Jurkat, Clone E6-1 (cell line): Measurements from ENCODE around the gene KLF1.
"Not testable (repeated sequence)": the region's sequence is repeated elsewhere in the genome, so short reads cannot be mapped to it uniquely, and the experiment has no call there.

ENCODE experiments used
- DNase-seq: peaks from one replicate; pipeline ENCODE4 v3.0.0-alpha.2; 2011; ENCODE audit warnings: low read depth, low spot score
- H3K4me3 ChIP-seq: 2 replicates; pipeline ENCODE4 v1.5.1; 2011; ENCODE audit warnings: mild to moderate bottlenecking, low read length, control low read depth, moderate library complexity

KLF1 gene

GRCh38 chr19:12896460-12896859, 9.5 kb upstream of the KLF1 start:
- no peak for DNase-seq
- H3K4me3 ChIP-seq: no peak overlapping the region

DNA sequence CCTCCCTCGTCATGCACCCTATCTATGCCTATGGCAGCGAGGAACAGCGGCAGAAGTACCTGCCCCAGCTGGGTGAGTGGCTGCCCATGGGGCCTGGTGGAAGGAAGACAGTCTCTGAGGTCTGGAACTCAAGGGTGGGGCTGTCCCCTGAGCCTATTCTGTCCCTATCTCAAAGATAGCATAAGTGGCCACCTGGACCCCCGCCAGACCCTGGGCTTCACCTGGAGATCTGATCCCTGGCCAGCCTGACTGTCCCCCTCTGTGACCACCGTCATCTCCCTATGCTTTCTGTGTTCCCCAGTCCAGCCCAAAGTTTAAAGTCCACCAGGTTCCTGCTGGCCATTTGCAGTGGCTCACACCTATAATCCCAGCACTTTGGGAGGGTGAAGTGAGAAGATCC, 6.6 kb upstream of the KLF1 start:
- H3K4me3 ChIP-seq: no peak overlapping the region
- no peak for DNase-seq

DNA sequence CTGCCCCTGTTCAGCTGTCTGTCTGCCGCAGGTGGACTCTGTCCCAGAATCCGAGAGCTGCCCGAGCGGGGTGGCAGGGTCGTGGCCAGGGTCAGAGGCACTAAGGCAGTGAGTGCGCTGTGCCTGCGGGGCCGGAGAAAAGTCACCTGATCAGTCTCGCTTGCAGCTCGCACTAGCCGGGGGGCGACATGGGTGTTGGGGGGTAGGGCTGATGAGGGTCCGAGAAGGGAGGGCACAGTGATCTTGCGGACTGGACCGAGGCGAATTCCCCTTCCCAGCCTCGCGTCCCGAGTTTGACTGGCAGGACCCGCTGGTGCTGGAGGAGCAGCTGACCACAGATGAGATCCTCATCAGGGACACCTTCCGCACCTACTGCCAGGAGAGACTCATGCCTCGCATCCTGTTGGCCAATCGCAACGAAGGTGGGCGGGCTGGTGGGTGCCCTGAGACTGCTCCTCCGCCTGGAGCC, 4.6 kb upstream of the KLF1 start:
- peak overlapping the region; percentile 97 for H3K4me3 ChIP-seq
- DNase-seq: no peak

GRCh38 chr19:12890787-12891552, 4.0 kb upstream of the KLF1 start, which contains the start of gene GCDH:
TSS of gene GCDH (plus strand) at chr19:12891160. CDS start at chr19:12891305, 145 bp downstream.
- H3K4me3 ChIP-seq: peak within 1 kb of the TSS; percentile 97
- DNase-seq: peak; percentile 99

DNA sequence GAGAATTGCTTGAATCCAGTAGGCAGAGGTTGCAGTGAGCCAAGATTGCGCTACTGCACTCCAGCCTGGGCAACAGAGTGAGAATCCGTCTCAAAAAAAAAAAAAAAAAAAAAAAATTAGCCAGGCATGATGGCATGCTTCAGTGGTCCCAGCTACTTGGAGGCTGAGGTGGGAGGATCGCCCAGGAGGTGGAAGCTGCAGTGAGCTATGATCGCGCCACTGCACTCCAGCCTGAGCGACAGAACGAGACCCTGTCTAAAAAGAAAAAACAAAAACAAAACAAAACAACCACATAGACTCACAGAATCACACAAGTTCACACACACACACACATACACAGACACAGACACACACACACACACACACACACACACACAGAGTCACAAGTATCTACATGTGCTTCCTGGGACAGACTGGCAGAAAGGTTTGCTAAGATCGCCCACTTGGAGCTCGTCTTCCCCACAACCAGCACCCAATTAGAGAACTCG, 3.3 kb upstream of the KLF1 start:
- not testable (repeated sequence) for DNase-seq
- H3K4me3 ChIP-seq: peak overlapping the region; percentile 97

DNA sequence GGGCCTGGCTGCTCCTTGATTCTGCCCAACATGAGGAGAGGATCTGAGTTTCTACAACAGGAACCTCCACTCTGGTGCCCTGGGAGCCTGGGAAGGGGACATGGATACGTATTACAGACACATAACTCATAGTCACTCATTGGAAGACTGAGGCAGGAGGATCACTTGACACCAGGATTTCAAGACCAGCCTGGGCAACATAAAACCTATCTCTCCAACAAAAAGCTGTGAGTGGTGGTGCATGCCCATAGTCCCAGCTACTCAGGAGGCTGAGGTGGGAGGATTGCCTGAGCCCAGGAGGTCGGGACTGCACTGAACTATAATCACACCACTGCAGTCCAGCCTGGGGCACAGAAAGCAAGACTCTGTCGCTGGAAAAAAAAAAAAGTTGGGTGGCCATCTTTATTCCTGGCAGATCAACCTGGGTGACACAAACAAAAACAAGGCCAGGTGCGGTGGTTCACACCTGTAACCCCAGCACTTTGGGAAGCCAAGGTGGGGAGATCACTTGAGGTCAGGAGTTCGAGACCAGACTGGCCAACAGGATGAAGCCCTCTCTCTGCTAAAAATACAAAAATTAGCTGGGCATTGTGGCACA, 1.1 kb upstream of the KLF1 start:
- no peak for DNase-seq
- H3K4me3 ChIP-seq: no peak overlapping the region

DNA sequence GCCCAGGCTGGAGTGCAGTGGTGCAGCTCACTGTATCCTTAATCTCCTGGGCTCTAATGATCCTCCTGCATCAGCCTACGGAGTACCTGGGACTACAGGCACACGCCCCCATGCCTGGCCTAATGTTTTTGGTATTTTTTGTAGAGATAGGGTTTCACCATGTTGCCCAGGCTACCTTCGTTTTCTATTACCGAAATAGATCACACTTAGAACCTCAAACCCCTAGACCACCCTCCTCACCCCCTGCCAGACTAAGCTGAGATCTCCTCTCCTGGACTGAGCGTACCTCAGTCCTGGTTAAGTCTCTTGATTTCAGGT, 391 bp downstream of the KLF1 start:
- no peak for DNase-seq
- no peak overlapping the region for H3K4me3 ChIP-seq

- no peak for DNase-seq
These were observed 1.0 kb downstream of the KLF1 start for GRCh38 chr19:12885749-12886650.

GRCh38 chr19:12884926-12885748, 1.9 kb downstream of the KLF1 start:
- DNase-seq: peak; percentile 71
- H3K4me3 ChIP-seq: peak overlapping the region; percentile 46

More at GRCh38 chr19:12885749-12886650, 1.0 kb downstream of the KLF1 start:
- H3K4me3 ChIP-seq: no peak overlapping the region

GRCh38 chr19:12884627-12884925, 2.4 kb downstream of the KLF1 start:
- peak overlapping the region; percentile 46; the same call in 1 of the 2 replicates for H3K4me3 ChIP-seq
- DNase-seq: no peak

GRCh38 chr19:12884202-12884601, 2.8 kb downstream of the KLF1 start:
- no peak overlapping the region for H3K4me3 ChIP-seq
- no peak for DNase-seq

DNA sequence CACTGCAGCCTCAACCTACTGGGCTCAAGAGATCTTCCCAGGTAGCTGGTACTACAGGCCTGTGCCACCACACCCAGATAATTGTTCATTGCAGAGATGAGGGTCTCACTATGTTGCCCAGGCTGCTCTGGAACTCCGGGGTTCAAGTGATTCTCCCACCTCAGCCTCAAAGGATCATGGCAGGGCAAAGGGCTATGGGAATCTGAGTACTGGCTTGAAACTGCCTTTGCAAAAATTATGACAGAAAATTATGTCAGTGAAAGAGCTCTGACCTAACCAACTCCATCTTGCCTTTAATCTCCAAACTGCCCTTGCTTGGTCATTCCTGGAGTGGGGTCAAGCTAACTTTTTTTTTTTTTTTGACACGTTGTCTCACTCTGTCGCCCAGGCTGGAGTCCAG, 4.4 kb downstream of the KLF1 start:
- H3K4me3 ChIP-seq: no peak overlapping the region
- DNase-seq: no peak

- DNase-seq: peak; percentile 88
- H3K4me3 ChIP-seq: peak within 1 kb of the TSS; percentile 75
These were observed 5.7 kb downstream of the KLF1 start, which contains the start of gene DNASE2 for GRCh38 chr19:12881172-12881808. TSS of gene DNASE2 (minus strand) at chr19:12881449. CDS start at chr19:12881375, 74 bp downstream.

DNA sequence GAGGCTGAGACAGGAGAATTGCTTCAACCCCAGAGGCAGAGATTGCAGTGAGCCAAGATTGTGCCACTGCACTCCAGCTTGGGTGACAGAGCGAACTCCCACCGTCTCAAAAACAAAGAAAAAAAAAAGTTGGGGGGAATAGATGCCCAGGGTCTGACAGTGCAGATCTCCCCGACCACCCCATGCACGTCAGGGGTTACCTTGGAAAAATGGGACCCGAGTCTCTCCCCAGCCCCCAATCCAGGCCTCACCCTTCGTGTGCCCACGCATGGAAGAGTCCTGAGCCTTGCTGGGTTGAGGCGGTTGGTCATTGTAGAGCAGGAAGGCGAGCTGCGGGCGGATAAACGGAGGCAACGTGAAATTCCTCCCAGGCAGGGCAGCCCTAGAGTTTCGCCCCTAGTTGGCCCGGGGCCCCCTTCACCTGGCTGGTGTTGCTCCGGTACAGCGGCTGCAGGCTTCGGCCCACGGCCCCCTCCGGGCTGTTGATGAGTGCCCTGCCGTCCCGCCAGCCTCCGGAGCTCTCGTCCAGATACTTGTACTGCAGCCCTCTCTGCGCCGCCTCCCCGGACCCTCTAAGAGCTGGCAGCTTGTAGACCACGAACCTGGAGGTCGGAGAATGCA, 6.3 kb downstream of the KLF1 start:
- DNase-seq: no peak
- peak overlapping the region; percentile 75 for H3K4me3 ChIP-seq

DNA sequence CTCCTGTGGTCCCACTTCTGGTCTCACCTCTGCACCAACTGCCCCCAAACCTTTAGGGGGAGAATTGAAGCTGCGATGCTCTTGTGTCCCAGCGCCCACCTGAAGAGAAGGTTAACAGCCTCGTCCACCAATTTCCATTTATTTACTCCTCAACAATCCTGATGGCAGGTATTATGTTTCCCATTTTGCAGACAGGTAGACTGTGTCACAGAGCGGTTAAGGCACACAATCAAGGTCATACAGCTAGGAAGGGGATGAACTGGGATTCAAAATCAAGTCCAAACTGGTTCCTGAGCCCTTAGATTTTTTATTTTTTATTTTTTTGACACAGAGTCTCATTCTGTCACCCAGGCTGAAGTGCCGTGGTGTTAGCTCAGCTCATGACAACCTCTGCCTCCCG, 11.9 kb downstream of the KLF1 start:
- no peak for DNase-seq
- no peak overlapping the region for H3K4me3 ChIP-seq

GRCh38 chr19:12873891-12874745, 12.9 kb downstream of the KLF1 start:
- H3K4me3 ChIP-seq: no peak overlapping the region
- no peak for DNase-seq
